ENCODE data around the gene EIF4G3.
"Not testable (repeated sequence)": the region's sequence is repeated elsewhere in the genome, so short reads cannot be mapped to it uniquely, and the experiment has no call there.

Gene EIF4G3

GRCh38 chr1:21065851-21066250, 110.8 kb downstream of the EIF4G3 start:
- no peak for DNase-seq

DNA sequence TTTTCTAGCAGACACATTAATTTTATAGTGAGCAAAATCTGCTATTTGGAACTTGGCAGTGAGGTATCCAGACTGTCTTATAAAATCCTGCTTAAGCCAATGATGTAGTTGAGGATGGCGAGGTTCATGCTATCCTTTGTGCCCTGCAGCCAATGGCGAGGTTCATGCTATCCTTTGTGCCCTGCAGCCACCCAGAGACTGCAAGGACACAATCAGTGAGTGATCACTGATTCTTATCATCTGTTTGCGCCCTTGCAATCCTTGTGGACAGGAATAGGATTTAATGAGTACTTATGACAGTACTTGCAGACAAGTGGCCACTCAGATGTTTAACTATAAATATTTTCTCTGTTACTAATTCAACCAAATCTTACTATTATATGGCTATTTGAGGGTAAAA, 112.6 kb downstream of the EIF4G3 start:
- DNase-seq: no peak

DNA sequence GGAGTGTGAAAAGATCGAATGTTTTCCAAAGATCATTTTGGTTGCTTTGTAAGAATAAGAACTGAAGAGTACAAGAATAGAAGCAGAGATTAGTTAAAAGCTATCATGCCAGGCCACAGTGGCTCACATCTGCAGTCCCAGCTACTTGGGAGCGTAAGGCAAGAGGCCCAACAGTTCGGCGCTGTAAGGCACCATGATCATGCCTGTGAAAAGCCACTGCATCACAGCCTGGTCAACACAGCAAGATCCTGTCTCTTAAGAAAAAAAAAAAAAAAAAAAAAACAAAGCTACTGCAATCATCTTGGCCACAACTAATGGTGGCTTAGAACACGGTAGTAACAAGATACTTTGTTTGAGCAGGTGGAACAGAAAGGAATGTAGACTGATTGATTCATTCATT, 116.2 kb downstream of the EIF4G3 start:
- DNase-seq: no peak

DNA sequence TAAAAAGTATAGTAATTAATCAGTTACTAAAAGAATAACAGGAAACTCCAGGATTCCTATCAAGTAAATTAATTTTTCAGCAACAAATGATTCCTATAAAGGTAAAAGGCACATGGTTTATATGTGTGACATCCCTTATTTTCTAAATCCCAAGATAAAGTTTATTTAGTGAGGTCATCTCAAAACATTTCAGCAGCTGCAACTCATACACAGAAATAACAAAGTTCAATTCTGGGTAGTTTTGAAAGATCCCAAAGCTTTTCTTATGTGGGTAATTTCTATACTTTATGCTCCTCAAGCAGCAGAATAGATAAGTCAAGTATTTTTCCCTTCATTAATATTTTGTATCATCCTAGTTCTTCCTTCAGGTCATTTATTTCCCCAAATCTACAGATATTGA, 117.7 kb downstream of the EIF4G3 start:
- no peak for DNase-seq

DNA sequence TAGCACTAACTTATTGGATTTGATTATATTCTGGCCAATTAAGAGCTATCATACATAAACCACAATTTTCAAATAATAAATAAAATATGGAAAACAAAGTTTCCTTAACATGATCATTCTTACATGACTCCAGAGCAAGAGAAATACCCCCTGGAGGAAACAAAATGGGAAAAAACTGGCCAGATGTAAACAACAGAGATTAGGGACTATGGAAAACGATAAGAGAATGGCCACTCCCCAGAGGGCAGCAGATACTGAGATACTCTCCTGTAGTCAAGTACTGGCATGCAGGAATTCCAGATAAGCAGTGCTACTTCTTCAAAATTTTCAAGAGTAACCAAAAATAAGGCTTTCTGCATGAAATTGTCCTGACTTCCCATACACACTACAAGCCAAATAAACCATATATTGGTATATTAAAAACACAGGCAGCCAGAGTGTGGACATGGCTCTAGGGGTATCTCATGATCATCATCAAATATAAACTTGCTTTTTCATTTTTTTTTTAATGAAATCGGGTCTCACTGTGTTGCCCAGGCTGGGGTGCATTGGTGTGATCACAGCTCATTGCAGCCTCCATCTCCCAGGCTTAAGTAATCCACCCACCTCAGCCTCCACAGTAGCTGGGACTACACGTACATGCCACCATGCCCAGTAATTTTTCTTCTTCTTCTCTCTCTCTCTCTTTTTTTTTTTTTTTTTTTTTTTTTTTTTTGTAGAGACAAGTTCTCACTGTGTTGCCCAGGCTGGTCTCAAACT, 118.5 kb downstream of the EIF4G3 start:
- DNase-seq: no peak

DNA sequence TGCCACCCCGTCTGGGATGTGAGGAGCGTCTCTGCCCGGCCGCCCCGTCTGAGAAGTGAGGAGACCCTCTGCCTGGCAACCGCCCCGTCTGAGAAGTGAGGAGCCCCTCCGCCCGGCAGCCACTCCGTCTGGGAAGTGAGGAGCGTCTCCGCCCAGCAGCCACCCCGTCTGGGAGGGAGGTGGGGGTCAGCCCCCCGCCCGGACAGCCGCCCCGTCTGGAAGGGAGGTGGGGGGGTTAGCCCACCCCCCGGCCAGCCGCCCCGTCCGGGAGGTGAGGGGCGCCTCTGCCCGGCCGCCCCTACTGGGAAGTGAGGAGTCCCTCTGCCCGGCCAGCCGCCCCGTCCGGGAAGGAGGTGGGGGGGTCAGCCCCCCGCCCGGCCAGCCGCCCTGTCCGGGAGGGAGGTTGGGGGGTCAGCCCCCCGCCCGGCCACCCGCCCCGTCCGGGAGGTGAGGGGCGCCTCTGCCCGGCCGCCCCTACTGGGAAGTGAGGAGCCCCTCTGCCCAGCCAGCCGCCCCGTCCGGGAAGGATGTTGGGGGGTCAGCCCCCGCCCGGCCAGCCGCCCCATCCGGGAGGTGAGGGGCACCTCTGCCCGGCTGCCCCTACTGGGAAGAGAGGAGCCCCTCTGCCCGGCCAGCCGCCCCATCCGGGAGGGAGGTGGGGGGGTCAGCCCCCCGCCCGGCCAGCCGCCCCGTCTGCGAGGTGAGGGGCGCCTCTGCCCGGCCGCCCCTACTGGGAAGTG, 123.3 kb downstream of the EIF4G3 start:
- DNase-seq: not testable (repeated sequence)

GRCh38 chr1:21052034-21052433, 124.7 kb downstream of the EIF4G3 start:
- no peak for DNase-seq

DNA sequence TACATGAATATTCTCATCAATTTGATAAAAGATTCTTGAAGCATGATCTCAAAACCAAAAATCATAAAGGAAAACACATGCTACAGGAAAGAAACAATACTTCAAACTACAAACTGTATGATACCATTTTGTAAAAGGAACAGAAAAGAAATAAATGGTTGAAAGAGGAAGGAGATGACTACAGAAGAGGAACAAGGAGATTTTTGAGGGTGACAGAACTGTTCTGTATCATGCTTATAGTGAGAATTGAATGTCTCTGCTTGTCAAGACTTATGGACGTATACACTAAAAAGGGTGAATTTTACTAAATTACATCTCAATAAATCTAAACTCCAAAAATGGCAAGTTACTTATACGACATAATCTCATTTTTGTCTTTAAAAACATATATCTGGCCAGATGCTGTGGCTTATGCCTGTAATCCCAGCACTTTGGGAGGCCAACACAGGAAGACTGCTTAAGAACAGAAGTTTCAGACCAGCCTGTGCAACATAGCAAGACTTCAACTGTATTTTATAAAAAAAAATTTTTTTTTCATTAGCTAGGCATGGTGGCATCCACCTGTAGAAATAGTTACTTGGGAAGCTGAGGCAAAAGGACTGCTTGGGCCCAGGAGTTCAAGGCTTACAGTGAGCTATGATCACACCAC, 125.4 kb downstream of the EIF4G3 start:
- DNase-seq: no peak

GRCh38 chr1:21050031-21050430, 126.7 kb downstream of the EIF4G3 start:
- no peak for DNase-seq

DNA sequence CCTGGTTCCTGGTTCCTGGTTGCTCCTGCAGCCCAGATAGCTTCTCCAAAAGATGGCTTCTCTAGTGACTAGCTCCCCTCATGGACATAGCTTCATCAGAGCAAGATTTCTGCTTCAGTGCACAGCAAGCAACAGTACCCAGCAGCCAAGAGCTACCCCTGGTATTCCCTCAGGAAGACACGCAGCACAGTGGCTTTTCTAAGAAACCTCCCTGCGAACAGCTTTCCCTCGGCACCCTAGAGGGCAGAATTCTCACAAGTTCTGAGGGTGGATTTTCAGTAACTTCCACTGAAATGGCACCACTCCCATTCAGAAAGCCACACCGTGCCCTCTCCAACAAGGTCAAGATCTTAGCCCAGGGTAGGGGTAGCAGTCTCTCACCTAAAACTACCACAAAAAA, 128.2 kb downstream of the EIF4G3 start:
- DNase-seq: no peak

DNA sequence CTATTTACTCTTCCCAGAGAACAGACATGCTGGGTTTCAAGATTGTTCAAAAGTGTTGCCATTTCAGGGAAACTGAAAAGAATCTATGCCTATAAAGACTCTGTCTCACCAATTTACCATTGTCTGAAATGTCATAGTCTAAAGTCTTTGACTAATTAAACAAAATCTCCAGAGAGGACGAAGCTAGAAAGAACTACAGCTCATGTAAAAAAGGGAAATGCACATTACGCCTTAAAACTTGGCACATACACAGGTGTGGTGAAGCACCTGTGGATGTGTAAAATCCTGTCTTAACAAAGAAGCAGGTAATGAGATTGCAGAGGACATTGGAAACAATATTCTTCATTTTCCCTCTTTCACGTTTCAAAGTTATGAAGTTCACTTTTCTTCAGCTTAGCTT, 130.6 kb downstream of the EIF4G3 start:
- DNase-seq: no peak

DNA sequence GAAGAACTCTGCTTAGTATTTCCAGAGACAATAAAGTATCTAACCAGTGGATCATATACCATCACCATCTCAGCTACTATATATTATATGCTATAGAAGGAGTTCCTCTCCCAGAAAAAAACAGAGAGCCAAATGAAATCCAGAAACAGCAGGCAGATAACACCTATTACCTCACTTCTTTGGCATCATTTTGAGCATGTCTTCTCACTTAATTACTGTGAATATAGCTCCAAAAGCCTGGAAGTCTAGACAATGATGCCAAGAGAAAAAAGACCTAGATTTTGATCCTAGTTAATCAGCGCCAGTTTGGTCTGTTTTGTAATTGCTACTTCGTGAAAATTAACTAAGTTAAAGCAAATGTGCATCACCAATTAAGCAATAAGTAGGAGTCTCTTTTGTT, 131.3 kb downstream of the EIF4G3 start:
- no peak for DNase-seq

DNA sequence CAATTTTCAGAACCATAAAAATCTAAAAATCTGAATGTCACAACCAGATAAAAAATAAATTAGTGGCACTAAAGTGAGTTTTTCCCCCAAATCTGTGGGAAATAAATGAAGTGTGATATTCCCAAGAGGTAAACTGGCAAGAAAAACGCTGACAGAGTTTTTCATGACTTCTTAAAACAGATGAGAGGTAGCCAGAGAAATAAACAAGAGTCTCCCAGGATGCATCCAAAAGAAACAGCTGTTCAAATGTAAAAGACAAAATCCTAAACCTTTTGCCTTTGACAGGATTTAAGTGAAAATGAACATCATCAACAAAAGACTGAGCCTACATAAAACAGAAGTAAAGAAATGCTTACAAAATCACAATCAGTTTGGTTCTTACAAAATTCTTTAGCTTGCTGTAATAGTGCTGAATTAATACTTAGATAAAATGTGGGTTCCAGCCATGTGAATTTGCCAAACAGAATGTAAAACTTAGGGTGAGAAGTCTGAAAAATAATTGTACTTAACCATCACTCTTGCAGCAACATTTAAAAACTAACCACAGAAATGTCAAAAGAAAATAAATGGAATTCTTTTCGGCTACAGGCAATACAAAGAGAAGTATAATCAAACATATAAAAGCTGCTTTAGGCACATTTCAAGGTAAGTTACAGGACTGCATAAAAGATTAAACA, 133.6 kb downstream of the EIF4G3 start:
- no peak for DNase-seq

- DNase-seq: no peak
Observed at GRCh38 chr1:21041541-21041940, 135.2 kb downstream of the EIF4G3 start.

GRCh38 chr1:21037091-21037490, 139.6 kb downstream of the EIF4G3 start:
- no peak for DNase-seq

DNA sequence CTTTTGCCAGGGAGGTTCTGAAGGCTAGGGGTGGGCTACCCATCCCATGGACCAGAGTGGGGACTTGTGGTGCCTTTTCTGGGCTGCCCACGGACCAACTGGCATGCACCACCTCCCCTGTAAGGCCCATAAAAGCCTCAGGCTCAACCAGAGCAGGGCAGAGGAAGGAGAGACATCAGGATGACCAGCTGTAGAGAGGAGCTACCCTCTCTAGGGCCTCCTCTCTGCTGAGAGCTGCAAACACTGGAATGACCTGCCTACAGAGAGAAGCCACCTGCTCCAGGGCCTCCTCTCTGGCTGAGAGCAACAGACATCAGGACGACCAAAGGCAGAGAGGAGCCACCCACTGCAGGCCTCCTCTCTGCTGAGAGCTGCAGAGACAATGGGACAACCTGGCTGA, 140.9 kb downstream of the EIF4G3 start:
- DNase-seq: no peak

DNA sequence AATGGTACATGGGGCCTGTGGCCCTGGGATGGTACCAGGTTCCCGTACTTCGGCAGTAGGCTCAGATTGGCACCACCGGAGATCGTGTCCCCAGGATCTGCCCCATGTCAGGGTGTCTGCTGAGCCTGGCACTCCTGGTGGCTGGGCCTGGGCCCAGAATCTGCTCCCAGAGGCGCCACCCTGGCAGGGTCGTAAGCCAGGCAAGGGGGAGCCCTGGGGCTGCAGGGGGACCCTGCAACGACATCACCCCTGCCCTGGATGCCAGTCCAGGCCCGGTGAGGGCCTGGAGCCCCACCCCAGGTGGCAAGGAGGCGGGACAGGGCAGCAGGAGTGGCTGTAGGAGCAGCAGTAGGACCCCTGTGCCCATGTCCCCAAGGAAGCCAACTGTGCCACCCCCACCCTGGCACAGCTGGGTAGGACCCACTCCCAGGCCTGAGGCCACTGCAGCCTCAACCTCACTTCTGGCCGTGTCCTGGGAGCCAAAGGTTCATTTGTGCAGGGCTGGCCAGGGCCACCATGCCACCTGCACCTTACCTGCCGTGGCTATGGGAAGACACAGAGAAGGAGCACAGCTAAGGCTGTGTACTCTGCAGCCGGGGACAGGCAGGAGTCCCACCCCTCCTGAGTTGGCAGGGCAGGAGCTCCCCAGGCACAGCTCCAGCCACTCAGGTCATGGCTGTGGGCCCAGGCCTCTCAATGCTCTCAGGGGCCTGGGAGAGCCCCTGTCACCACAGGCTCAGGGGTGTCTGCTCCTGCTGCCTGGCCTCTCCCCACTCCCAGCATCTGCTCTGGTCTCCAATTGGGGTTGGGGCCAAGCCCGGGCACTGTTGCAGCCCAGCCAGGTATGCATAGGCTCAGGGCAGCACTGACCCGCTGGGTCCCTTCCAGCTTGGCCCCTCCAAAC, 141.7 kb downstream of the EIF4G3 start:
- no peak for DNase-seq

GRCh38 chr1:21032741-21033140, 144.0 kb downstream of the EIF4G3 start:
- DNase-seq: no peak

GRCh38 chr1:21030181-21030580, 146.5 kb downstream of the EIF4G3 start:
- DNase-seq: no peak

DNA sequence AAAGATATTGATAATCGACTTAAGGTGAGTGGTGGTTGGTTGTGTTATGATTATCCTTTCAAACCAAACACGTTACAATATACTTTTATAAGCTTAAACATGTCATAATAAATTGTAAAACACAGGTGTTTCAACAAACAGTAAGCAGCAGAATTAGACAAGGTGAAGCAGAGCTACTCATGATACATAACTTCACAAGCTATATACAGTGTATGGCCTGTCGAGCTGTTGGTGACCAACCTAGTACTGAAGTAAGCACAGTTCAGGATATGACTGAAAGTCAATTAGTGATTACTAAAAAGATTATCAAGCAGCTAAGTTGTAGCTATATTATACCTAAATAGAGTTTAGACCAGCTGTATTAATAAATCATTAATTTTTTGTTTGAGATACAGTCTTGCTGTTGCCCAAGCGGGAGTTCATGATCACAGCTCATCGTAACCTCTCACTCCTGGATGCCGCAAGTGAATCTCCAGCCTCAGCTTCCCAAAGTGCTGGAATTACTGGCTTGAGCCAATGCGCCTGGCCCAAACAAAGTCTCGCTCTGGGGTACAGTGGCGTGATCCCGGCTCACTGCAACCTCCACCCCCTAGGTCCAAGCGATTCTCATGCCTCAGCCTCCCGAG, 148.1 kb downstream of the EIF4G3 start:
- no peak for DNase-seq

- DNase-seq: no peak
Observed at GRCh38 chr1:21027805-21028204, 148.9 kb downstream of the EIF4G3 start.

DNA sequence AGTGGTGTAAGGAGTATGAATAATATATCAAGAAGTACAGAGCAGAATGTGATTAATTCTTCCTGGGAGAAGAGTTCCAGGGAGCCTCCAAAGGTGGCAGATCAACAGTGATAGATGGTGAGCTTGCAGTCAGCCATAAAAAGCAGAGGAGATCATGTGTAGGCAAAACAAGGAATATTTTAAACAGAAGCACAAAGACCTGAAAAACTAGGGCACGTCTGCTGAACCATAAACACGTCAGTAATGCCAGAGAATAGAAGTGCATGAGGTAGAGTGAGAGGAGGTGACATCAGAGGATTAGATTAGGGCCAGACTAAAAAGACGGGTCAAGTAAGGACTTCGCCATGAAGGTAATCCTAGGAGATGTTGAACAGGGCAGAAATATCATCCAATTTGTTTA, 151.8 kb downstream of the EIF4G3 start:
- DNase-seq: no peak

Measured in stimulated activated CD4-positive, alpha-beta T cell treated with anti-CD3 and anti-CD28 coated beads, Interleukin-15, amount 100 ng/mL, for 24 hours (primary cell).